Neural cell (in vitro differentiated cells): ENCODE results near the gene CRHR1. TPM values are rescaled to one million over a fixed set of nuclear protein-coding genes. Genes with fewer than 3 reads are reported as not detected.

Source experiments
- H2AFZ ChIP-seq: fragments of 200-600, 300-800 bp; sonication (generic), shearing (Covaris generic); 2 replicates; pipeline ENCODE4 v1.6.0; 2014; ENCODE audit warnings: low read depth, mild to moderate bottlenecking, antibody characterized with exemption, low read length, moderate library complexity
- H3F3A ChIP-seq: fragments of 200-600 bp; shearing (Covaris generic); 2 replicates; pipeline ENCODE4 v1.6.1; 2016; ENCODE audit warnings: mild to moderate bottlenecking, moderate library complexity, mixed read lengths, antibody characterized with exemption, low read length; ENCODE audit not compliant: insufficient read depth, poor library complexity, severe bottlenecking
- H3K27ac ChIP-seq: fragments of 200-600, 300-800 bp; sonication (generic), shearing (Covaris generic); 2 replicates; pipeline ENCODE4 v1.5.1; 2014; ENCODE audit warnings: mild to moderate bottlenecking, low read length, moderate library complexity
- H3K27me3 ChIP-seq: fragments of 300-800, 200-600 bp; sonication (generic), shearing (Covaris generic); 2 replicates; pipeline ENCODE4 v1.6.0; 2014; ENCODE audit warnings: mild to moderate bottlenecking, low read depth, low read length, moderate library complexity; ENCODE audit not compliant: insufficient read depth
- H3K36me3 ChIP-seq: fragments of 300-800, 200-600 bp; sonication (generic), shearing (Covaris generic); 2 replicates; pipeline ENCODE4 v1.5.1; 2014; ENCODE audit warnings: mild to moderate bottlenecking, antibody characterized with exemption, low read length, moderate library complexity; ENCODE audit not compliant: insufficient read depth
- H3K4me2 ChIP-seq: fragments of 300-800, 200-600 bp; sonication (generic), shearing (Covaris generic); 2 replicates; pipeline ENCODE4 v1.6.0; 2014; ENCODE audit warnings: mild to moderate bottlenecking, low read length
- H3K4me3 ChIP-seq: fragments of 300-800, 200-600 bp; sonication (generic), shearing (Covaris generic); 2 replicates; pipeline ENCODE4 v1.5.1; 2014; ENCODE audit warnings: mild to moderate bottlenecking, low read length, moderate library complexity
- H3K79me2 ChIP-seq: fragments of 200-600 bp; shearing (Covaris generic); replicated peaks from 2 replicates; pipeline ENCODE4 v1.6.0; 2014; ENCODE audit warnings: mild to moderate bottlenecking, low read length, moderate library complexity; ENCODE audit not compliant: insufficient read depth
- H3K9ac ChIP-seq: fragments of 300-800, 200-600 bp; sonication (generic), shearing (Covaris generic); 2 replicates; pipeline ENCODE4 v1.6.1; 2016; ENCODE audit warnings: mild to moderate bottlenecking, low read length, mixed read lengths
- H3K9me2 ChIP-seq: fragments of 200-600 bp; shearing (Covaris generic); 2 replicates; pipeline ENCODE4 v1.6.1; 2016; ENCODE audit warnings: mild to moderate bottlenecking, low read length, mixed read lengths; ENCODE audit not compliant: insufficient read depth
- H3K9me3 ChIP-seq: fragments of 200-600, 300-800 bp; sonication (generic), shearing (Covaris generic); 2 replicates; pipeline ENCODE4 v1.6.1; 2016; ENCODE audit warnings: mild to moderate bottlenecking, mixed run types, low read length, moderate library complexity, mixed read lengths
- H4K20me1 ChIP-seq: fragments of 200-600 bp; shearing (Covaris generic); 2 replicates; pipeline ENCODE4 v1.6.1; 2016; ENCODE audit warnings: mild to moderate bottlenecking, mixed run types; ENCODE audit not compliant: insufficient read depth
- EP300 ChIP-seq: fragments of 450-650 bp; conservative IDR thresholded peaks from 2 replicates; pipeline ENCODE4 v1.6.1; 2014; ENCODE audit warnings: antibody characterized with exemption, mild to moderate bottlenecking, moderate library complexity; ENCODE audit not compliant: poor library complexity, severe bottlenecking
- MXI1 ChIP-seq: fragments of 450-650 bp; conservative IDR thresholded peaks from 2 replicates; pipeline ENCODE4 v1.6.1; 2014; ENCODE audit warnings: antibody characterized with exemption, mild to moderate bottlenecking; ENCODE audit not compliant: poor library complexity, severe bottlenecking
- POLR2AphosphoS5 ChIP-seq: IDR thresholded peaks from 2 replicates; pipeline ENCODE4 v1.6.1; 2012
- RAD21 ChIP-seq: fragments of 450-650 bp; conservative IDR thresholded peaks from 2 replicates; pipeline ENCODE4 v1.6.1; 2014; ENCODE audit warnings: antibody characterized with exemption, mild to moderate bottlenecking, moderate library complexity
- SMC3 ChIP-seq: fragments of 450-650 bp; conservative IDR thresholded peaks from 2 replicates; pipeline ENCODE4 v1.6.1; 2014; ENCODE audit warnings: antibody characterized with exemption, mild to moderate bottlenecking, moderate library complexity; ENCODE audit not compliant: poor library complexity
- polyA plus RNA-seq: library from polyadenylated mRNA; depleted of rRNA; stranded (reverse); fragments of >200 nt; gene quantifications from 2 replicates; pipeline ENCODE4 v1.2.3, GENCODE V29; 2014
- TF ChIP-seq, protein P1 (sequence below): IDR thresholded peaks from 2 replicates; pipeline ENCODE4 v1.6.1; 2012; ENCODE audit warnings: borderline replicate concordance
- TF ChIP-seq, protein P2 (sequence below): fragments of 450-650 bp; IDR thresholded peaks from 2 replicates; pipeline ENCODE4 v1.5.1; 2014; ENCODE audit warnings: antibody characterized with exemption, mild to moderate bottlenecking, moderate library complexity; ENCODE audit not compliant: poor library complexity, severe bottlenecking

Gene CRHR1
- polyA plus RNA-seq, 1 donor from 2014 or later, result 4.5 TPM

DNA sequence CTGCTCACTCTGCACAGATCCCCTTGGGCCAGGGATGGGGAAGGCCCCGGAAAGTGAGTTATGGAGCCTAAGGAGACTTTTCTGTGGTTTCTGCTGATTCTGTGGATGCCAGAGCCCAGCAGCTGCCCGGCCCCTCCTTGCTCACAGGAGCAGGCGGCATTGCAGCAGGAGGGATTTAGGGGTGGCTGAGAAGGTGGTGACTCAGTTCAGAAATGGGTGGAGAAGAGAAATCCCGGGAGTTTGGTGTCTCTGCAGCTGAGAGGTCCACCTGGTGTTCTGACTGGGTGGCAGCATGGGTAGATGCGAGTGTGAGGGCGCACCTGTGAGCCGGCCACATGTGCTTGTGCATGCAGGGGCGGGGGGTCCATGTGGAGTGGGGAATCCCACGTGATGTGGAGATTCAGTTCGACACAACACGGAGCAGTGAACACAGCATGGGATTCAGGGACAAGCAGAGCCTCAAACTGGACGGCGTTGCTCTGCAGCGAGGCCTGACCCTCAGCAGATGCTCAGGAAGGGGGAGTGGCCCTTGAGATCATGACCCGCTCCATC lies 44.5 kb downstream of the CRHR1 start:
- H3K27ac ChIP-seq, result no peak overlapping the region
- no peaks in the 10 kb centered on the region for H3K79me2 ChIP-seq
- no peaks in the 10 kb centered on the region for H3K36me3 ChIP-seq
- H3K9me3 ChIP-seq, result no peaks in the 10 kb centered on the region
- no peak overlapping the region for H3K4me3 ChIP-seq
- no peaks in the 10 kb centered on the region for H3F3A ChIP-seq
- no peak overlapping the region for H3K9ac ChIP-seq
- TF ChIP-seq MXI1, result no peak
- no peak for TF ChIP-seq RAD21
- no peak for TF ChIP-seq POLR2AphosphoS5
- TF ChIP-seq, protein P1, sequence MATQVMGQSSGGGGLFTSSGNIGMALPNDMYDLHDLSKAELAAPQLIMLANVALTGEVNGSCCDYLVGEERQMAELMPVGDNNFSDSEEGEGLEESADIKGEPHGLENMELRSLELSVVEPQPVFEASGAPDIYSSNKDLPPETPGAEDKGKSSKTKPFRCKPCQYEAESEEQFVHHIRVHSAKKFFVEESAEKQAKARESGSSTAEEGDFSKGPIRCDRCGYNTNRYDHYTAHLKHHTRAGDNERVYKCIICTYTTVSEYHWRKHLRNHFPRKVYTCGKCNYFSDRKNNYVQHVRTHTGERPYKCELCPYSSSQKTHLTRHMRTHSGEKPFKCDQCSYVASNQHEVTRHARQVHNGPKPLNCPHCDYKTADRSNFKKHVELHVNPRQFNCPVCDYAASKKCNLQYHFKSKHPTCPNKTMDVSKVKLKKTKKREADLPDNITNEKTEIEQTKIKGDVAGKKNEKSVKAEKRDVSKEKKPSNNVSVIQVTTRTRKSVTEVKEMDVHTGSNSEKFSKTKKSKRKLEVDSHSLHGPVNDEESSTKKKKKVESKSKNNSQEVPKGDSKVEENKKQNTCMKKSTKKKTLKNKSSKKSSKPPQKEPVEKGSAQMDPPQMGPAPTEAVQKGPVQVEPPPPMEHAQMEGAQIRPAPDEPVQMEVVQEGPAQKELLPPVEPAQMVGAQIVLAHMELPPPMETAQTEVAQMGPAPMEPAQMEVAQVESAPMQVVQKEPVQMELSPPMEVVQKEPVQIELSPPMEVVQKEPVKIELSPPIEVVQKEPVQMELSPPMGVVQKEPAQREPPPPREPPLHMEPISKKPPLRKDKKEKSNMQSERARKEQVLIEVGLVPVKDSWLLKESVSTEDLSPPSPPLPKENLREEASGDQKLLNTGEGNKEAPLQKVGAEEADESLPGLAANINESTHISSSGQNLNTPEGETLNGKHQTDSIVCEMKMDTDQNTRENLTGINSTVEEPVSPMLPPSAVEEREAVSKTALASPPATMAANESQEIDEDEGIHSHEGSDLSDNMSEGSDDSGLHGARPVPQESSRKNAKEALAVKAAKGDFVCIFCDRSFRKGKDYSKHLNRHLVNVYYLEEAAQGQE, result no peak
- TF ChIP-seq EP300, result no peak
- no peak overlapping the region for H3K4me2 ChIP-seq
- no peaks in the 10 kb centered on the region for H4K20me1 ChIP-seq
- no peaks in the 10 kb centered on the region for H3K9me2 ChIP-seq
- H2AFZ ChIP-seq, result no peak overlapping the region
- H3K27me3 ChIP-seq, result no peaks in the 10 kb centered on the region

DNA sequence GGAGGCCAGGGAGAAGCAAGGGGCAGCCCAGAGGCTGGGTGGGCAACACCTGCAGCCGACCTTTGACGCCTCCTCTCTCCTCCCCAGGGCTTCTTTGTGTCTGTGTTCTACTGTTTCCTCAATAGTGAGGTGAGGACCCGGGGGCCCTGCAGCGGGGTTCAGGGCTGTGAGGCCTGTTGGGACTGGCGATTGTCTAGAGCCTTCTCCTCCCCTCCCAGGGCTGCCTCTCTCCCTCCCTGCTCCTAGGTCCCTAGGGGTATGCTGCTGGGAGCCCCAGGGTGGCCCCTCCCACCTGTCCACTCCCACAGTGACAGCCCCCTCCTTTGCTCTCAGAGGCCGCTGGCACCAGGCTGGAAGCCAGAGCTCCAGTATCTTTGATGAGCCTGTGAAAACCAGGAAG lies 49.8 kb downstream of the CRHR1 start:
- no peak overlapping the region for H3K4me3 ChIP-seq
- H2AFZ ChIP-seq, result no peak overlapping the region
- TF ChIP-seq, protein P2, sequence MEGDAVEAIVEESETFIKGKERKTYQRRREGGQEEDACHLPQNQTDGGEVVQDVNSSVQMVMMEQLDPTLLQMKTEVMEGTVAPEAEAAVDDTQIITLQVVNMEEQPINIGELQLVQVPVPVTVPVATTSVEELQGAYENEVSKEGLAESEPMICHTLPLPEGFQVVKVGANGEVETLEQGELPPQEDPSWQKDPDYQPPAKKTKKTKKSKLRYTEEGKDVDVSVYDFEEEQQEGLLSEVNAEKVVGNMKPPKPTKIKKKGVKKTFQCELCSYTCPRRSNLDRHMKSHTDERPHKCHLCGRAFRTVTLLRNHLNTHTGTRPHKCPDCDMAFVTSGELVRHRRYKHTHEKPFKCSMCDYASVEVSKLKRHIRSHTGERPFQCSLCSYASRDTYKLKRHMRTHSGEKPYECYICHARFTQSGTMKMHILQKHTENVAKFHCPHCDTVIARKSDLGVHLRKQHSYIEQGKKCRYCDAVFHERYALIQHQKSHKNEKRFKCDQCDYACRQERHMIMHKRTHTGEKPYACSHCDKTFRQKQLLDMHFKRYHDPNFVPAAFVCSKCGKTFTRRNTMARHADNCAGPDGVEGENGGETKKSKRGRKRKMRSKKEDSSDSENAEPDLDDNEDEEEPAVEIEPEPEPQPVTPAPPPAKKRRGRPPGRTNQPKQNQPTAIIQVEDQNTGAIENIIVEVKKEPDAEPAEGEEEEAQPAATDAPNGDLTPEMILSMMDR, result no peak
- TF ChIP-seq POLR2AphosphoS5, result no peak
- TF ChIP-seq MXI1, result no peak
- TF ChIP-seq SMC3, result no peak
- TF ChIP-seq EP300, result no peak
- no peaks in the 10 kb centered on the region for H3K27me3 ChIP-seq
- no peak overlapping the region for H3K27ac ChIP-seq
- H3K9me3 ChIP-seq, result no peaks in the 10 kb centered on the region
- H3K4me2 ChIP-seq, result no peak overlapping the region
- no peaks in the 10 kb centered on the region for H3K9me2 ChIP-seq
- H3K9ac ChIP-seq, result no peak overlapping the region
- no peaks in the 10 kb centered on the region for H3K79me2 ChIP-seq
- H3F3A ChIP-seq, result no peaks in the 10 kb centered on the region
- no peaks in the 10 kb centered on the region for H4K20me1 ChIP-seq
- H3K36me3 ChIP-seq, result no peaks in the 10 kb centered on the region
